Activated B cell treated with CpG ODN at 0.5 μM for 24 hours (primary cell): ENCODE results near the gene ECSIT. TPM values are rescaled to one million over a fixed set of nuclear protein-coding genes. Genes with fewer than 3 reads are reported as not detected.

Experiments
- ATAC-seq: fragments of 200-7000 bp; cut with Tn5 transposase; one replicate; pipeline ENCODE4 v1.10.0; 2021; ENCODE audit warnings: low read depth, mild to moderate bottlenecking, moderate library complexity
- CTCF ChIA-PET: fragments of 350-600 bp; sonication (Branson Sonifier 250); formaldehyde crosslinking; loops from one replicate; lab custom pipeline; 2021; ENCODE audit warnings: antibody characterized with exemption; lab: Charles Lee
- POLR2A ChIA-PET: fragments of 350-600 bp; sonication (Branson Sonifier 250); formaldehyde crosslinking; loops from one replicate; lab custom pipeline; 2021; ENCODE audit warnings: antibody characterized with exemption; lab: Charles Lee
- DNase-seq: peaks from one replicate; pipeline ENCODE4 v3.0.0; 2022
- H3K27ac Mint-ChIP-seq: one replicate; pipeline ENCODE4 v1.8.0; 2020; ENCODE audit warnings: mixed read lengths
- H3K27me3 Mint-ChIP-seq: one replicate; pipeline ENCODE4 v1.8.0; 2021; ENCODE audit warnings: mixed read lengths
- H3K36me3 Mint-ChIP-seq: one replicate; pipeline ENCODE4 v1.8.0; 2021; ENCODE audit warnings: low read depth, mixed read lengths
- H3K4me1 Mint-ChIP-seq: one replicate; pipeline ENCODE4 v1.8.0; 2021; ENCODE audit warnings: mixed read lengths
- H3K4me3 Mint-ChIP-seq: one replicate; pipeline ENCODE4 v1.8.0; 2020; ENCODE audit warnings: mild to moderate bottlenecking, mixed read lengths
- H3K9me3 Mint-ChIP-seq: one replicate; pipeline ENCODE4 v1.8.0; 2020; ENCODE audit warnings: mixed read lengths
- CTCF ChIP-seq: fragments of 200-600 bp; IDR thresholded peaks from one replicate; pipeline ENCODE4 v1.8.0; 2022; ENCODE audit warnings: antibody characterized with exemption, mild to moderate bottlenecking
- intact Hi-C: fragments of 100-400 bp; cut with micrococcal nuclease; formaldehyde crosslinking; loops from one replicate; pipeline ENCODE4 v1.15.1; 2024
- total RNA-seq: library from RNA; stranded (reverse); gene quantifications from 2 replicates; pipeline ENCODE4 v1.2.3, GENCODE V29; 2022

ECSIT gene
- total RNA-seq, 1 donor from 2014 or later = 54.2 TPM

- ChIA-PET POLR2A (interaction anchor here (2.1 kb wide), 1 partner anchor 52 kb away, joined by 7 read pairs; the partner anchor contains the start of gene ELOF1), CTCF (no interaction called here)
- intact Hi-C loops = no loop called here
- TF ChIP-seq CTCF = no peak
- Mint-ChIP-seq H3K36me3 (peaks cover 23% of the 10 kb centered on the region), H3K27me3 (no peaks in the 10 kb centered on the region), H3K4me1 (peaks cover 18% of the 10 kb centered on the region), H3K4me3 (no peak overlapping the region), H3K9me3 (no peaks in the 10 kb centered on the region), H3K27ac (no peak overlapping the region)
- DNase-seq = no peak
- no peak for ATAC-seq
These were observed 21.4 kb downstream of the ECSIT start for GRCh38 chr19:11507370-11508078.

GRCh38 chr19:11506967-11507366 is 22.0 kb downstream of the ECSIT start:
- H3K27me3 Mint-ChIP-seq = no peaks in the 10 kb centered on the region
- peaks cover 18% of the 10 kb centered on the region for H3K4me1 Mint-ChIP-seq
- ChIA-PET POLR2A (interaction anchor here (0.6 to 2.1 kb wide), 5 partner anchors 16 to 260 kb away, joined by 3 to 10 read pairs (median 5); partner anchors contain the start of genes ECSIT, ELOF1 and ZNF441), CTCF (no interaction called here)
- peak overlapping the region; percentile 38 for H3K4me3 Mint-ChIP-seq
- ATAC-seq = no peak
- peak overlapping the region; percentile 95 for H3K27ac Mint-ChIP-seq
- H3K9me3 Mint-ChIP-seq = no peaks in the 10 kb centered on the region
- no peak for DNase-seq
- no peak for TF ChIP-seq CTCF
- intact Hi-C loops = no loop called here
- H3K36me3 Mint-ChIP-seq = peaks cover 19% of the 10 kb centered on the region

GRCh38 chr19:11506101-11506555 is 22.8 kb downstream of the ECSIT start:
- ATAC-seq = peak; percentile 10
- Mint-ChIP-seq H3K4me1 (peaks cover 18% of the 10 kb centered on the region), H3K4me3 (peak overlapping the region; percentile 92), H3K27ac (peak overlapping the region; percentile 95), H3K9me3 (no peaks in the 10 kb centered on the region), H3K27me3 (no peaks in the 10 kb centered on the region), H3K36me3 (peaks cover 18% of the 10 kb centered on the region)
- TF ChIP-seq CTCF = no peak
- no peak for DNase-seq
- CTCF ChIA-PET = interaction anchor here (0.6 kb wide), 1 partner anchor 100 kb away, joined by 3 read pairs; no protein-coding TSS in a partner anchor
- intact Hi-C loops = no loop called here
- POLR2A ChIA-PET = interaction anchor here (0.6 to 2.1 kb wide), 8 partner anchors 17 to 261 kb away, joined by 3 to 10 read pairs (median 4); partner anchors contain the start of genes ECSIT, ELOF1 and ZNF441

- intact Hi-C loops = loop anchor here (1.0 to 2.0 kb wide), 10 partner anchors 23 to 635 kb away; partner anchors contain the start of genes CARM1, CCDC159, ECSIT and ELOF1
- peak within 1 kb of the TSS; percentile 95 for H3K27ac Mint-ChIP-seq
- H3K4me1 Mint-ChIP-seq = peaks cover 18% of the 10 kb centered on the region
- peak; percentile 91 for DNase-seq
- ChIA-PET CTCF (interaction anchor here (0.6 kb wide), 1 partner anchor 23 kb away, joined by 3 read pairs; no protein-coding TSS in a partner anchor), POLR2A (interaction anchor here (0.6 to 2.1 kb wide), 5 partner anchors 23 to 130 kb away, joined by 3 to 8 read pairs (median 4); partner anchors contain the start of genes ECSIT and ELOF1)
- H3K27me3 Mint-ChIP-seq = no peaks in the 10 kb centered on the region
- peak; percentile 49 for ATAC-seq
- no peak for TF ChIP-seq CTCF
- H3K4me3 Mint-ChIP-seq = peak within 1 kb of the TSS; percentile 92
- peaks cover 16% of the 10 kb centered on the region for H3K36me3 Mint-ChIP-seq
- no peaks in the 10 kb centered on the region for H3K9me3 Mint-ChIP-seq
These were observed 23.3 kb downstream of the ECSIT start, which contains the start of gene ZNF653 for GRCh38 chr19:11505504-11506100. ZNF653 (minus strand) TSS chr19:11505839; CDS start chr19:11505786, 53 bp downstream.
